Spleen (tissue), 3 donors: ENCODE data around the gene BAHD1.

Experiments
- POLR2A ChIP-seq, 3 donors: fragments of 450-650 bp; IDR thresholded peaks; one replicate each; pipeline ENCODE4 v1.5.1; 2017; ENCODE audit warnings: antibody characterized with exemption in 3 of 3, mild to moderate bottlenecking in 1 of 3
- POLR2AphosphoS5 ChIP-seq, 3 donors: sonication (generic); formaldehyde crosslinking; IDR thresholded peaks; one replicate each; pipeline ENCODE4 v1.5.1; 2017; ENCODE audit warnings: antibody characterized with exemption in 3 of 3

- TF ChIP-seq POLR2AphosphoS5 (IDR thresholded peaks at IDR 0.05) (no peak), POLR2A (IDR thresholded peaks at IDR 0.05) (no peak)
These were observed 75.6 kb downstream of the BAHD1 start for GRCh38 chr15:40516322-40516721.
